Right lobe of liver (tissue), 6 donors: Measurements from ENCODE around the gene KCNMA1. TPM values are rescaled to one million over a fixed set of nuclear protein-coding genes. Genes with fewer than 3 reads are reported as not detected.

Source experiments
- ATAC-seq, 4 donors: fragments of 200-7000 bp; cut with Tn5 transposase; one replicate each; pipeline ENCODE4 v1.9.1; 2020; ENCODE audit warnings: mild to moderate bottlenecking in 4 of 4, moderate library complexity in 4 of 4
- DNase-seq, 3 donors: peaks; one replicate each; pipeline ENCODE4 v3.0.0-alpha.2; 2020
- H3K27ac ChIP-seq, 3 donors: fragments of 200-600 bp; one replicate each; pipeline ENCODE4 v1.8.0; 2022
- H3K27me3 ChIP-seq, 2 donors: fragments of 200-600 bp; one replicate each; pipeline ENCODE4 v1.8.0; 2022
- H3K36me3 ChIP-seq, 4 donors: fragments of 200-600 bp; sonication (generic) in 1 of 4; one replicate each; pipeline versions ENCODE4 v1.5.1 to v1.8.0; 2017 to 2022; ENCODE audit warnings: control low read depth in 1 of 4
- H3K4me1 ChIP-seq, 4 donors: fragments of 200-600 bp; sonication (generic) in 1 of 4; one replicate each; pipeline versions ENCODE4 v1.5.1 to v1.8.0; 2017 to 2022; ENCODE audit warnings: control low read depth in 1 of 4
- H3K4me3 ChIP-seq, 3 donors: fragments of 200-600 bp; one replicate each; pipeline ENCODE4 v1.8.0; 2022
- H3K9me3 ChIP-seq, 4 donors: fragments of 200-600 bp; sonication (generic) in 1 of 4; one replicate each; pipeline versions ENCODE4 v1.5.1 to v1.8.0; 2017 to 2022; ENCODE audit warnings: control low read depth in 1 of 4
- CTCF ChIP-seq, 4 donors: fragments of 200-600 bp in 3 of 4; fragments of 450-650 bp in 1 of 4; IDR thresholded peaks; one replicate each; pipeline versions ENCODE4 v1.5.1 to v1.8.0; 2016 to 2022; ENCODE audit warnings: antibody characterized with exemption in 4 of 4, mild to moderate bottlenecking in 2 of 4
- POLR2A ChIP-seq: fragments of 450-650 bp; IDR thresholded peaks from one replicate; pipeline ENCODE4 v1.6.1; 2017; ENCODE audit warnings: antibody characterized with exemption, mild to moderate bottlenecking
- WGBS: methylation state at CpG from one replicate; pipeline ENCODE4 v1.1.6; 2018; ENCODE audit warnings: low coverage, low lambda C conversion rate; ENCODE audit not compliant: insufficient coverage; ENCODE audit errors: missing lambda C conversion rate; 5-methylcytosine and 5-hydroxymethylcytosine counted together
- intact Hi-C, 2 donors: fragments of 100-400 bp; cut with DNase I; formaldehyde crosslinking; loops; one replicate each; pipeline versions ENCODE4 v1.11.2 to v1.14.1; 2022
- total RNA-seq, 6 experiments: library from RNA; depleted of rRNA in 2 of 6; stranded (reverse); fragments of >200 nt in 2 of 6; fragmentation: NEBNext Ultra II Directional in 3 of 6; extraction: Animal tissue kit (Norgen Biotek cat#: 25700) in 3 of 6; gene quantifications; one replicate each; pipeline versions ENCODE4 v1.1.0 to v1.2.4, GENCODE V29; 2016 to 2023
- donor health status: DM: no; HTN: yes; CAD: no.
- donor health status: DM: no; HTN: no; CAD: no.
- donor health status: DM: no; HTN: no; CAD: no.
- donor health status: DM: no; HTN: yes; CAD: no.
- donor health status: DM: no; HTN: yes; CAD: no.

The KCNMA1 gene
- total RNA-seq, 6 experiments from 2014 or later = 5.7 to 48.0 (median 15.1) TPM

GRCh38 chr10:77498829-77499228, 138.8 kb downstream of the KCNMA1 start:
- no peaks in the 10 kb centered on the region for H3K9me3 ChIP-seq
- H3K36me3 ChIP-seq = no peaks in the 10 kb centered on the region
- no peaks in the 10 kb centered on the region for H3K27me3 ChIP-seq
- DNase-seq (no peak), ATAC-seq (peak in 3 of 4 donors; percentile 56 to 60 (median 59))
- intact Hi-C loops = no loop called here
- no peak overlapping the region for H3K4me3 ChIP-seq
- peaks cover 0 to 39% (median 16%) of the 10 kb centered on the region in 4 donors for H3K4me1 ChIP-seq
- whole genome bisulfite sequencing = 27% methylated on average over 1 of the region's 2 CpGs
- peak overlapping the region in 2 of 3 donors; percentile 71 to 80 for H3K27ac ChIP-seq
- TF ChIP-seq CTCF (IDR thresholded peaks at IDR 0.05) = no peak
- TF ChIP-seq POLR2A = no peak

- 14% methylated on average over 1 of the region's 1 CpG for WGBS
- DNase-seq = peak in 2 of 3 donors; percentile 84 to 93
- intact Hi-C loops = no loop called here
- TF ChIP-seq CTCF (IDR thresholded peaks at IDR 0.05) (no peak), POLR2A (no peak)
- Histone ChIP-seq H3K4me1 (peaks cover 0 to 39% (median 16%) of the 10 kb centered on the region in 4 donors), H3K27me3 (no peaks in the 10 kb centered on the region), H3K4me3 (no peak overlapping the region), H3K9me3 (no peaks in the 10 kb centered on the region), H3K36me3 (no peaks in the 10 kb centered on the region), H3K27ac (peak overlapping the region in 2 of 3 donors; percentile 71 to 80)
- ATAC-seq = peak; percentile 63 to 93 (median 88)
Measured at GRCh38 chr10:77498210-77498609, 139.4 kb downstream of the KCNMA1 start.

GRCh38 chr10:77497748-77498147, 139.9 kb downstream of the KCNMA1 start:
- TF ChIP-seq POLR2A = no peak
- TF ChIP-seq CTCF (IDR thresholded peaks at IDR 0.05) = no peak
- Histone ChIP-seq H3K36me3 (no peaks in the 10 kb centered on the region), H3K27ac (peak overlapping the region in 2 of 3 donors; percentile 71 to 80), H3K4me1 (peaks cover 0 to 39% (median 16%) of the 10 kb centered on the region in 4 donors), H3K27me3 (no peaks in the 10 kb centered on the region), H3K9me3 (no peaks in the 10 kb centered on the region), H3K4me3 (no peak overlapping the region)
- ATAC-seq (peak in 3 of 4 donors; percentile 29 to 41 (median 29)), DNase-seq (no peak)
- intact Hi-C loops = no loop called here

- intact Hi-C loops = no loop called here
- DNase-seq (no peak), ATAC-seq (no peak)
- TF ChIP-seq POLR2A (no peak), CTCF (IDR thresholded peaks at IDR 0.05) (no peak)
- WGBS = 86% methylated on average over 1 of the region's 3 CpGs
- Histone ChIP-seq H3K27me3 (no peaks in the 10 kb centered on the region), H3K9me3 (no peaks in the 10 kb centered on the region), H3K27ac (peak overlapping the region in 2 of 3 donors; percentile 71 to 80), H3K4me3 (no peak overlapping the region), H3K4me1 (peaks cover 0 to 39% (median 16%) of the 10 kb centered on the region in 4 donors), H3K36me3 (no peaks in the 10 kb centered on the region)
Measured at GRCh38 chr10:77496941-77497420, 140.6 kb downstream of the KCNMA1 start.
